OCI-LY7 (cell line): Measurements from ENCODE around the gene TMPRSS9.

ENCODE experiments used
- EZH2phosphoT487 ChIP-seq: fragments of 200-600 bp; sonication (generic); IDR thresholded peaks from 2 replicates; pipeline ENCODE4 v1.6.1; 2018; ENCODE audit warnings: low read depth, borderline replicate concordance, mild to moderate bottlenecking, mixed run types, antibody characterized with exemption, low read length, moderate library complexity, mixed read lengths
- TF ChIP-seq, protein P1 (sequence below): fragments of 200-600 bp; sonication (generic); conservative IDR thresholded peaks from 2 replicates; pipeline ENCODE4 v1.5.1; 2014; ENCODE audit warnings: mild to moderate bottlenecking, antibody characterized with exemption, low read length, moderate library complexity, mixed read lengths

DNA sequence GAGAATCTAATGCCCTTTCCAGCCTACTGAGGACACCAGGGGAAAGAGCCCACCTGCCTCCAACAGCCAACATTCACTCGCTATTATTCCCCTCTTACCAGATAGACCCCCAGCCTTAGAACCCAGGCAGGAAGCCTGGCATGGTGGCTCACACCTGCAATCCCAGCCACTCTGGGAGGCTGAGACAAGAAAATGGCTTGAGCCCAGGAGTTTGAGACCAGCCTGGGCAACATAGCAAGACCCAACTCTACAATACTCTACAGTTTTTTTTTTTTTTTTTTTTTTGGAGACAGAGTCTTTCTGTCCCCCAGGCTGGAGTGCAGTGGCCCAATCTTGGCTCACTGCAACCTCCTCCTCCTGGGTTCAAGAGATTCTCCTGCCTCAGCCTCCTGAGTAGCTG, 100.2 kb downstream of the TMPRSS9 start:
- TF ChIP-seq, protein P1, sequence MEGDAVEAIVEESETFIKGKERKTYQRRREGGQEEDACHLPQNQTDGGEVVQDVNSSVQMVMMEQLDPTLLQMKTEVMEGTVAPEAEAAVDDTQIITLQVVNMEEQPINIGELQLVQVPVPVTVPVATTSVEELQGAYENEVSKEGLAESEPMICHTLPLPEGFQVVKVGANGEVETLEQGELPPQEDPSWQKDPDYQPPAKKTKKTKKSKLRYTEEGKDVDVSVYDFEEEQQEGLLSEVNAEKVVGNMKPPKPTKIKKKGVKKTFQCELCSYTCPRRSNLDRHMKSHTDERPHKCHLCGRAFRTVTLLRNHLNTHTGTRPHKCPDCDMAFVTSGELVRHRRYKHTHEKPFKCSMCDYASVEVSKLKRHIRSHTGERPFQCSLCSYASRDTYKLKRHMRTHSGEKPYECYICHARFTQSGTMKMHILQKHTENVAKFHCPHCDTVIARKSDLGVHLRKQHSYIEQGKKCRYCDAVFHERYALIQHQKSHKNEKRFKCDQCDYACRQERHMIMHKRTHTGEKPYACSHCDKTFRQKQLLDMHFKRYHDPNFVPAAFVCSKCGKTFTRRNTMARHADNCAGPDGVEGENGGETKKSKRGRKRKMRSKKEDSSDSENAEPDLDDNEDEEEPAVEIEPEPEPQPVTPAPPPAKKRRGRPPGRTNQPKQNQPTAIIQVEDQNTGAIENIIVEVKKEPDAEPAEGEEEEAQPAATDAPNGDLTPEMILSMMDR: no peak
- TF ChIP-seq EZH2phosphoT487: no peak
